HCT116 (cell line): ENCODE measurements around the gene ZBTB39. TPM values are rescaled to one million over a fixed set of nuclear protein-coding genes. Genes with fewer than 3 reads are reported as not detected.

Experiments used
- ATAC-seq: fragments of 200-7000 bp; cut with Tn5 transposase; 2 replicates; pipeline ENCODE4 v1.9.1; 2020; ENCODE audit warnings: mild to moderate bottlenecking, moderate library complexity
- BruUV-seq: library from RNA; stranded (reverse); fragments of 400-500 nt; replicated peaks from 2 replicates; lab custom pipeline; 2021; lab: Mats Ljungman, UMichigan
- CTCF ChIA-PET: fragments of 300-600 bp; sonication (Branson Sonifier 250); formaldehyde crosslinking; loops from one replicate; lab custom pipeline; 2021; ENCODE audit warnings: antibody characterized with exemption; lab: Charles Lee
- POLR2A ChIA-PET: fragments of 300-600, 350-600 bp; sonication (Branson Sonifier 250); formaldehyde crosslinking; loops from one replicate; lab custom pipeline; 2021; ENCODE audit warnings: antibody characterized with exemption; lab: Charles Lee
- RAD21 ChIA-PET, 2 experiments: fragments of 300-600 bp; sonication (Branson Sonifier 250); formaldehyde crosslinking; loops; one replicate each; lab custom pipeline; 2023; ENCODE audit warnings: low total read pairs in 2 of 2; ENCODE audit not compliant: uncharacterized antibody in 2 of 2, unreplicated experiment in 2 of 2, low non-redundant PET in 1 of 2; lab: Charles Lee
- DNase-seq: peaks from one replicate; pipeline ENCODE4 v3.0.0-alpha.2; 2010; ENCODE audit warnings: low read depth, low spot score
- H2AFZ ChIP-seq: fragments of 200-600 bp; shearing (Covaris generic), sonication (generic); 2 replicates; pipeline ENCODE4 v1.6.1; 2017; ENCODE audit warnings: low read depth, mixed run types, mixed read lengths, antibody characterized with exemption, low read length; ENCODE audit not compliant: poor library complexity, severe bottlenecking
- H3K27ac ChIP-seq: 2 replicates; pipeline ENCODE4 v1.5.1; 2012; ENCODE audit warnings: low read depth, low read length
- H3K27me3 ChIP-seq: fragments of 200-600 bp; sonication (generic); 2 replicates; pipeline ENCODE4 v1.6.1; 2016; ENCODE audit warnings: mixed run types, low read length, mixed read lengths; ENCODE audit not compliant: insufficient read depth
- H3K36me3 ChIP-seq, 2 experiments: fragments of 200-500 bp in 1 of 2; fragments of 200-600 bp in 1 of 2; sonication (Bioruptor generic) in 1 of 2; sonication (generic) in 1 of 2; 2 replicates each; pipeline versions ENCODE4 v1.5.1 to v1.6.1; 2014 to 2016; ENCODE audit warnings: low read length in 2 of 2, inconsistent platforms in 1 of 2, mixed read lengths in 1 of 2, mixed run types in 1 of 2; ENCODE audit not compliant: insufficient read depth in 2 of 2, control insufficient read depth in 1 of 2
- H3K4me1 ChIP-seq, 2 experiments: fragments of 200-600 bp in 1 of 2; sonication (generic) in 1 of 2; 2 replicates each; pipeline versions ENCODE4 v1.5.1 to v1.6.1; 2012 to 2017; ENCODE audit warnings: low read length in 2 of 2, inconsistent platforms in 1 of 2, mild to moderate bottlenecking in 1 of 2, mixed read lengths in 1 of 2, mixed run types in 1 of 2, moderate library complexity in 1 of 2; ENCODE audit not compliant: insufficient read depth in 2 of 2, control insufficient read depth in 1 of 2
- H3K4me2 ChIP-seq: fragments of 200-600 bp; sonication (generic); 2 replicates; pipeline ENCODE4 v1.6.1; 2017; ENCODE audit warnings: mixed run types, low read length, mixed read lengths
- H3K4me3 ChIP-seq, 2 experiments: fragments of 200-600 bp in 1 of 2; sonication (generic) in 1 of 2; replicated peaks in 1 of 2; 2 replicates each; pipeline ENCODE4 v1.5.1; 2011 to 2016; ENCODE audit warnings: low read length in 2 of 2, control low read depth in 1 of 2, low read depth in 1 of 2, mild to moderate bottlenecking in 1 of 2, mixed read lengths in 1 of 2, mixed run types in 1 of 2
- H3K79me2 ChIP-seq: fragments of 200-600 bp; sonication (generic); 2 replicates; pipeline ENCODE4 v1.6.1; 2017; ENCODE audit warnings: mild to moderate bottlenecking, mixed run types, low read length, moderate library complexity, mixed read lengths; ENCODE audit not compliant: insufficient read depth
- H3K9ac ChIP-seq: fragments of 200-600 bp; sonication (generic); 2 replicates; pipeline ENCODE4 v1.6.1; 2016; ENCODE audit warnings: low read length, mixed read lengths
- H3K9me2 ChIP-seq: fragments of 200-600 bp; sonication (generic), shearing (Covaris generic); 2 replicates; pipeline ENCODE4 v1.6.1; 2017; ENCODE audit warnings: mixed run types, mild to moderate bottlenecking, moderate library complexity; ENCODE audit not compliant: insufficient read depth
- H3K9me3 ChIP-seq, 2 experiments: fragments of 200-500 bp in 1 of 2; fragments of 200-600 bp in 1 of 2; sonication (Bioruptor generic) in 1 of 2; sonication (generic) in 1 of 2; 2 replicates each; pipeline ENCODE4 v1.6.1; 2014 to 2017; ENCODE audit warnings: low read length in 2 of 2, mixed read lengths in 2 of 2, inconsistent platforms in 1 of 2, low read depth in 1 of 2, mild to moderate bottlenecking in 1 of 2, mixed run types in 1 of 2, moderate library complexity in 1 of 2; ENCODE audit not compliant: control insufficient read depth in 1 of 2, insufficient read depth in 1 of 2
- H4K20me1 ChIP-seq: fragments of 200-600 bp; sonication (generic), shearing (Covaris generic); 2 replicates; pipeline ENCODE4 v1.6.1; 2017; ENCODE audit warnings: mixed run types, mild to moderate bottlenecking, moderate library complexity; ENCODE audit not compliant: insufficient read depth
- ATF3 ChIP-seq: IDR thresholded peaks from 2 replicates; pipeline ENCODE4 v1.6.1; 2012
- CBX3 ChIP-seq: IDR thresholded peaks from 2 replicates; pipeline ENCODE4 v1.6.1; 2012; ENCODE audit warnings: low read depth
- CEBPB ChIP-seq: IDR thresholded peaks from 2 replicates; pipeline ENCODE4 v1.6.1; 2012; ENCODE audit warnings: low read depth
- CTCF ChIP-seq, 3 experiments: fragments of 200-600 bp in 1 of 3; sonication (generic) in 1 of 3; IDR thresholded peaks in 2 of 3; conservative IDR thresholded peaks in 1 of 3; 2 replicates each; pipeline ENCODE4 v1.5.1; 2012 to 2017; ENCODE audit warnings: low read depth in 2 of 3, low read length in 2 of 3, antibody characterized with exemption in 1 of 3, borderline replicate concordance in 1 of 3, control low read depth in 1 of 3, mild to moderate bottlenecking in 1 of 3, mixed read lengths in 1 of 3, mixed run types in 1 of 3, moderate library complexity in 1 of 3; ENCODE audit not compliant: insufficient read depth in 1 of 3
- EGR1 ChIP-seq: IDR thresholded peaks from 2 replicates; pipeline ENCODE4 v1.6.1; 2012; ENCODE audit warnings: low read depth
- ELF1 ChIP-seq: IDR thresholded peaks from 2 replicates; pipeline ENCODE4 v1.6.1; 2012; ENCODE audit warnings: low read depth, borderline replicate concordance
- EZH2 ChIP-seq: fragments of 200-600 bp; sonication (generic); IDR thresholded peaks from 2 replicates; pipeline ENCODE4 v1.6.1; 2017; ENCODE audit warnings: antibody characterized with exemption, mixed run types
- EZH2phosphoT487 ChIP-seq: fragments of 200-600 bp; IDR thresholded peaks from 2 replicates; pipeline ENCODE4 v1.6.1; 2018; ENCODE audit warnings: antibody characterized with exemption, borderline replicate concordance
- FOSL1 ChIP-seq: IDR thresholded peaks from 2 replicates; pipeline ENCODE4 v1.6.1; 2012; ENCODE audit warnings: low read depth
- JUND ChIP-seq: IDR thresholded peaks from 2 replicates; pipeline ENCODE4 v1.6.1; 2012
- MAX ChIP-seq: IDR thresholded peaks from 2 replicates; pipeline ENCODE4 v1.6.1; 2012
- POLR2A ChIP-seq: IDR thresholded peaks from 2 replicates; pipeline ENCODE4 v1.7.0; 2011; ENCODE audit warnings: borderline replicate concordance; ENCODE audit not compliant: insufficient read depth, insufficient read length; ENCODE audit errors: extremely low read depth
- RAD21 ChIP-seq: IDR thresholded peaks from 2 replicates; pipeline ENCODE4 v1.6.1; 2012; ENCODE audit warnings: low read depth, mild to moderate bottlenecking
- REST ChIP-seq: IDR thresholded peaks from 2 replicates; pipeline ENCODE4 v1.6.1; 2012; ENCODE audit warnings: low read depth
- SP1 ChIP-seq: IDR thresholded peaks from 2 replicates; pipeline ENCODE4 v1.6.1; 2012; ENCODE audit warnings: low read depth
- TCF7L2 ChIP-seq: IDR thresholded peaks from 2 replicates; pipeline ENCODE4 v1.7.0; 2011; ENCODE audit warnings: borderline replicate concordance, inconsistent platforms; ENCODE audit not compliant: insufficient read depth, insufficient read length; ENCODE audit errors: extremely low read depth
- YY1 ChIP-seq: IDR thresholded peaks from 2 replicates; pipeline ENCODE4 v1.6.1; 2011; ENCODE audit warnings: low read length, low read depth, moderate library complexity, mild to moderate bottlenecking; ENCODE audit not compliant: insufficient replicate concordance; ENCODE audit errors: extremely low read depth
- ZBTB33 ChIP-seq: IDR thresholded peaks from 2 replicates; pipeline ENCODE4 v1.6.1; 2011; ENCODE audit warnings: mild to moderate bottlenecking, low read length, moderate library complexity; ENCODE audit not compliant: insufficient replicate concordance; ENCODE audit errors: extremely low read depth
- ZFX ChIP-seq: fragments of 450-650 bp; IDR thresholded peaks from 2 replicates; pipeline ENCODE4 v1.6.1; 2017
- ZNF274 ChIP-seq: fragments of 200-500 bp; sonication (Bioruptor generic); IDR thresholded peaks from 2 replicates; pipeline ENCODE4 v1.6.1; 2014; ENCODE audit warnings: mild to moderate bottlenecking, low read depth, low read length, inconsistent platforms
- intact Hi-C: fragments of 100-400 bp; cut with micrococcal nuclease; formaldehyde crosslinking; loops from 2 replicates; pipeline ENCODE4 v1.10.0; 2022
- total RNA-seq: library from RNA; stranded (reverse); gene quantifications from one replicate; pipeline ENCODE4 v1.2.1, GENCODE V29; 2021; ENCODE audit not compliant: unreplicated experiment

ZBTB39 gene
- total RNA-seq, 1 experiment from 2014 or later, result 12.3 TPM

- no peak for ATAC-seq
- no peaks in the 10 kb centered on the region for H3K9me2 ChIP-seq
- H4K20me1 ChIP-seq, result no peaks in the 10 kb centered on the region
- TF ChIP-seq ATF3 (no peak), YY1 (no peak), ZNF274 (no peak), SP1 (no peak), JUND (no peak), REST (no peak), FOSL1 (no peak), TCF7L2 (no peak), ELF1 (no peak), RAD21 (no peak), ZBTB33 (no peak), EZH2 (no peak), CBX3 (no peak), ZFX (no peak), EGR1 (no peak), CTCF (IDR thresholded peaks at IDR 0.05 in 2 of 3, conservative IDR thresholded peaks at IDR 0.05 in 1 of 3; ENCODE audit: borderline replicate concordance in 1 of 3, insufficient read depth in 1 of 3, low read depth in 2 of 3, low read length in 2 of 3) (no peak), POLR2A (no peak), CEBPB (no peak), EZH2phosphoT487 (no peak), MAX (no peak)
- H3K4me2 ChIP-seq, result no peak overlapping the region
- H3K9ac ChIP-seq, result no peak overlapping the region
- H3K27ac ChIP-seq, result no peak overlapping the region
- POLR2A ChIA-PET, result no interaction called here
- peaks cover 21 to 31% of the 10 kb centered on the region in 2 experiments for H3K36me3 ChIP-seq
- intact Hi-C loops, result no loop called here
- H3K4me1 ChIP-seq, result peaks cover 0 to 6% of the 10 kb centered on the region in 2 experiments; a peak in 3 of 4 replicates
- no peaks in the 10 kb centered on the region for H3K9me3 ChIP-seq
- no peaks in the 10 kb centered on the region for H3K27me3 ChIP-seq
- DNase-seq, result no peak
- no TSS peak for BruUV-seq
- RAD21 ChIA-PET, result no interaction called here
- CTCF ChIA-PET, result no interaction called here
- peaks cover 38% of the 10 kb centered on the region for H3K79me2 ChIP-seq
- H3K4me3 ChIP-seq, result no peak overlapping the region
- no peak overlapping the region for H2AFZ ChIP-seq
Observed at GRCh38 chr12:56999456-56999855, 6.9 kb downstream of the ZBTB39 start.
